ENCODE data around the gene NUB1.
"Not testable (repeated sequence)": the region's sequence is repeated elsewhere in the genome, so short reads cannot be mapped to it uniquely, and the experiment has no call there.

Gene NUB1, protein sequence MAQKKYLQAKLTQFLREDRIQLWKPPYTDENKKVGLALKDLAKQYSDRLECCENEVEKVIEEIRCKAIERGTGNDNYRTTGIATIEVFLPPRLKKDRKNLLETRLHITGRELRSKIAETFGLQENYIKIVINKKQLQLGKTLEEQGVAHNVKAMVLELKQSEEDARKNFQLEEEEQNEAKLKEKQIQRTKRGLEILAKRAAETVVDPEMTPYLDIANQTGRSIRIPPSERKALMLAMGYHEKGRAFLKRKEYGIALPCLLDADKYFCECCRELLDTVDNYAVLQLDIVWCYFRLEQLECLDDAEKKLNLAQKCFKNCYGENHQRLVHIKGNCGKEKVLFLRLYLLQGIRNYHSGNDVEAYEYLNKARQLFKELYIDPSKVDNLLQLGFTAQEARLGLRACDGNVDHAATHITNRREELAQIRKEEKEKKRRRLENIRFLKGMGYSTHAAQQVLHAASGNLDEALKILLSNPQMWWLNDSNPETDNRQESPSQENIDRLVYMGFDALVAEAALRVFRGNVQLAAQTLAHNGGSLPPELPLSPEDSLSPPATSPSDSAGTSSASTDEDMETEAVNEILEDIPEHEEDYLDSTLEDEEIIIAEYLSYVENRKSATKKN

GRCh38 chr7:151341357-151342101 lies at the start of gene NUB1:
Gene NUB1 (plus strand): TSS chr7:151341812. CDS start chr7:151345350, 3,538 bp downstream.
- DNase-seq: peak; percentile 93

DNA sequence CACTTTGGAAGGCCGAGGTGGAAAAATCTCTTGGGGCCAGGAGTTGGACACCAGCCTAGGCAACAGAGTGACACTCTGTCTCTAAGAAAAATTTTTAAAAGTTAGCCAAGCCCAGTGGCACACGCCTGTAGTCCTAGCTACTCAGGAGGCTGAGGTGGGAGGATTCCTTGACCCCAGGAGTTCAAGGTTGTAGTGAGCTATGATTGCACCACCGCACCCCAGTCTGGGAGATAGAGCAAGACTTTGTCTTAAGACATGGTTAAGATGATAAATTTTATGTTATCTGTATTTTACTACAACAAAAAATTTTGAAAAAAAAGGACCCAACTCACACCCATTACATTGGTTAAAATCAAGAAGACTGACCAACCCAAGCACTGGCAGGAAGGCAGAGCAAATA lies 48.8 kb upstream of the NUB1 start:
- no peak for DNase-seq

DNA sequence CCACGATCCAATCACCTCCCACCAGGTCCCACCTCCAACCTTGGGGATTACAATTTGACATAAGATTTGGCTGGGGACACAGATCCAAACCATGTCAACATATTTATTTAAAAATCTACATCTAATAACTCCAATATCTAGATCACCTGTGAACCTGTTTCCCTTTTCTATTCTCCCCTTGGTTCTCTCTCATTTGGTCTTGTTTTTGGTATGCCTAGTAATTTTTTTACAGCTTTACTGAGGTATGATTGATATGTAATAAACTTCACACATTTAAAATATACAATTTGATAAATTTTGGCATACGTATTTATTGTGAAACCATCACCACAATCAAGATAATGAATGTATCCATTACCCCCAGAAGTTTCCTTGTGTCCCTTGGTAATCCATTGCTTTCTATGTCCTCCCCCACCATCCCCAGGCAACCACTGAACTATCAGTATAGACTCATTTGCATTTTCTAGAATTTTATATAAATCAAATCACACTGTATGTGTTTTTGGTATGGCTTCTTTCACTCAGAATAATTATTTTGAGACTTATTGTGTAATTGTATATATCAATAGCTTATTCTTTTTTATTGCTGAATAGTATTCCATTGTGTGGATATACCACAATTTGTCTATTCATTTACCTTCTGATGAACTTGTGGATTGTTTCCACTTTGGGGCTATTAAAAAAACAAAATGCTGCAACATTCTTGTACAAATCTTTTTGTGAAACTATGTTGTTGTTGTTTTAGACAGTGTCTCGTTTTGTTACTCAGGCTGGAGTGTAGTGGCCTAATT lies 45.2 kb upstream of the NUB1 start:
- no peak for DNase-seq

- no peak for DNase-seq
Measured at GRCh38 chr7:151298765-151299164, 42.8 kb upstream of the NUB1 start.

DNA sequence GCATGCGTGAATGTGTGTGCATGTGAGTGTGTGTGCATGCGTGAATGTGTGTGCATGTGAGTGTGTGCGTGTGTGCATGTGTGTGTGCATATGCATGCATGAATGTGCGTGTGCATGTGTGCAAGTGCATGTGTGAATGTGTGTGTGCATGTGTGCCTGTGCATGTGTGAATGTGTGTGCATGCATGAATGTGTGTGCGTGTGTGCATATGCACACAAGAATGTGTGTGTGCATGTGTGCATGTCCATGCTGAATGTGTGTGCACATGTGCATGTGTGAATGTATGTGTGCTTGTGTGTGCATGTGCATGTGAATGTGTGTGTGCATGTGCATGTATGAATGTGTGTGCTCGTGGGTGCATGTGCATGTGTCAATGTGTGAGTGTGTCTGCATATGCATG lies 42.1 kb upstream of the NUB1 start:
- no peak for DNase-seq

GRCh38 chr7:151299940-151300645 lies 41.5 kb upstream of the NUB1 start:
- DNase-seq: no peak

DNA sequence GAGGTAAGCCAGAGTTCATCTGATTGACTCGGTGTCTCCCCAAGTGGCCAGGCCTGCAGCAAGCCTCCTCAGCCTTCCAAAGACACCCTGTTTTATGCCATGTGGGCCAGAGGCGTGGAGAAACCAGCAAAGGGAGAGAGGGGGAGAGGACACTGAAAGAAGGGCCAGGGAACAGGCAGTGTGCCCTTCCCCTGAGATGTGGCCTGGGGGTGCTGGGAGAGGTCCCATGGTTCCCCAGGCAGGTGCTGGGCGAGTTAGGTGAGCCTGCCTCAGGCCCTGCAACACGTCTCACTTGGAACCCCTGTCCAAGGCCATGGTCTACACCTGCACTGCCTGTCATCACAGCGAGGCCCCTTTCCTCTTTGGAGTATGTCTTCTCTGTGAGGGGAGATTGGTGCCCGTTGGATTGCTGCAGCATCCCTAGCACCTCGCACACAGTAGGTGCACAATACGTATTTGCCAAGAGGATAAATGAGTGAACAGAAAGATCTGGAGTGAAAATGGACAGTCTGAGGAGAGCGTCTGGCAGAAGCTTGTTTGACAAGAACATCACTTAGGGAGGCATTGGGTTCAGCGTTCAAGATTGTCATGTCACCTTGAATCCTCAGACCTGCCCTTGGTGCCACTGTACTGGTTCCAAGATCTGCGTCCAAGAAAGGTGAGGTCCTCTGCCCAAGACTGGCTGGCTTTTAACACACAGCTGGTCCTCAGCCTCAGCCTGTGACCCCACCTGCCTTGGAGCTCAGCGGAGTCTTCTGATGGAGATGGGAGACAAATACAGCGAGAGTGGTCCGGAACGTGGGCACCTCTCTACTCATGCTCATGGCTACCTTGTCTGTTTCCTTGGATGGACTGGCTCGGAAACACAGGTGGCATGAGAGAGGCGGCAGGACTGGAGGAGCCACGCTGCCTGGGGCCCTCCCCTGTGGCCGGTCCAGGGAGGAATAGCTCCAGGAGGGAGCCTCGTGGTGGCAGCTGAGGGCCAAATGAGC lies 39.8 kb upstream of the NUB1 start:
- DNase-seq: no peak

DNA sequence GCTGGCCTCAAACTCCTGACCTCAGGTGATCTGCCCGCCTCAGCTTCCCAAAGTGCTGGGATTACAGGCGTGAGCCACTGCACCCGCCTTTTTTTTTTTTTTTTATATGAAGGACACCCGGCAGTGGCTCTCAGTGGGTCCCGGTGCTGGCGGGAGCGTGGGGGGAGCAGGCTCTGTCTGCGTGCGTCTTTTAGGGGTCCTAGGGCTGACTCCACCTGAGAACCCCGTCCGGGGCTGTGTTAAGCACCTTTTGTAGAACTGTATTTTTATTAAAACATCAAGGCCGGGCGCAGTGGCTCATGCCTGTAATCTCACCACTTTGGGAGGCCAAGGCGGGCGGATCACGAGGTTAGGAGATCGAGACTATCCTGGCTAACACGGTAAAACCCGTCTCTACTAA lies 37.4 kb upstream of the NUB1 start:
- not testable (repeated sequence) for DNase-seq

DNA sequence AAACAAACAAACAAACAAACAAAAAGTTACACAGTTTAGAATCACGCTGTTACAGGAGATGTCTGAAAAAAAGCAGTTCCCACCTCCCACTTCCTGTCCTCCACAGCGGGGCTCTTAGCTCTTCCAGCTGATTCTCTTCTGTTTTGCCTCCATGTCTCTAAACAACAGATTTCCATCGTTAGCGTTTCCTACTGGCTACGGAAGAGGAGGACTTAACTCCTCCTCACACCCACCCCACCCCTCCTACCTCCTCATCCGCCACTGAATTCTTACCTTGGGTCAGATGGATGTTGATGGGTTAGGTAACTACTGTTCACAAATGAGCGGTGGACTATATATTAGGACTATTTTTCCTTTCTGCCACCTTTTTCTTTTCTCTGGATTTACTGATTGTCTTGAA lies 36.8 kb upstream of the NUB1 start:
- DNase-seq: no peak

DNA sequence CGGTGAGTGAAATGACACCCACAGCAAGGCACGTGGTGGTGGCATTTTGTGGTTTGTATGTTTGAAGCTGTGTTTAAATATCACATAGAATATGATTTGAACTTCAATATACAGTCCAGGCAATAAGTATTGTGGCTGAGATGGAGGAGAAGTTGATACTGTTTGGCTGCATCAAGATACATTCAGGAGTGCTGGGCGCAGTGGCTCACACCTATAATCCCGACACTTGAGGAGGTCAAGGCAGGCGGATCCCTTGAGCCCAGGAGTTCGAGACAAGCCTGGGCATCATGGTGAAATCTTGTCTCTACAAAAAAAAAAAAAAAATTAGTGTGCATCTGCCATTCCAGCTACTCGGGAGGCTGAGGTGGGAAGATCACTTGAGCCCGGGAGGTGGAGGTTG lies 35.2 kb upstream of the NUB1 start:
- DNase-seq: no peak

DNA sequence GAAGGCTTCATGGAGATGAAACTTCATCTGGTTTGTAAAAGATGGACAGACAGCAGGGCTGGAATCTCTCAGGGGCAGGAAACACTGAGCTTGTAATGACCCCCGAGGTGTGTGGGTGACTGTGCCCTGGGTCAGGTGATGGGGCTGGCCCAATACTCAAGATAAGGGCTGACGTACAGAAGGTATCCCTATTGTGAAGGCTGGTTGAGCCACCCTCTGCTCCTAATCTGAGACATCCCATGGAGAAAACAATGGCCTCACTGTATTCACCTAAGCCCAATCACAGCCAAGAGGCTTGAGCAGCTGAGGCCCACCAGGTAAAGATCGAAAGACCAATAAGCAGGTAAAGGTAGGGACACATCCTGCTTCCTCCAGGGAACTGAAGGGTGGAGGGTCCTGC lies 34.8 kb upstream of the NUB1 start:
- no peak for DNase-seq

- DNase-seq: no peak
Measured at GRCh38 chr7:151307536-151307935, 34.1 kb upstream of the NUB1 start.

DNA sequence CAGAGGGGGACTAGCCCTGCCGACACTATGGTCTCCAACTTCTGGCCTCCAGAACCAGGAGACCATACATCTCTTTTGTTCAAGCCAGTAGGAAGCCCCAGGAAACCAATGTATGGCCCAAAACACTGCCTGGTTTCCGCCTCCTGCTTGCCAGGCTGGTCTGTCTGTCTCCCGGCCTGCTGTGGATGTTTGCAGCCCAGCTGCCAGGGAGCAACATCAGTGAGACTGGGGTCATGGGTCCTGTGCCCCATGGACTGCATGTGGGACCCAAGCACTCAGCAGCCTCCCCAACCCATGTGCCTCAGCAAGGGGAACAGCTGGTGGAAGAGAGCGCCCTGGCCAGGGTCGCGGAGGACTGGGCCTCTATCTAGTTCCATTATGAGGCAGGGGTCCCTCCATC lies 33.4 kb upstream of the NUB1 start:
- no peak for DNase-seq

- no peak for DNase-seq
Measured at GRCh38 chr7:151308791-151309190, 32.8 kb upstream of the NUB1 start.

GRCh38 chr7:151309311-151309710 lies 32.3 kb upstream of the NUB1 start:
- DNase-seq: no peak

DNA sequence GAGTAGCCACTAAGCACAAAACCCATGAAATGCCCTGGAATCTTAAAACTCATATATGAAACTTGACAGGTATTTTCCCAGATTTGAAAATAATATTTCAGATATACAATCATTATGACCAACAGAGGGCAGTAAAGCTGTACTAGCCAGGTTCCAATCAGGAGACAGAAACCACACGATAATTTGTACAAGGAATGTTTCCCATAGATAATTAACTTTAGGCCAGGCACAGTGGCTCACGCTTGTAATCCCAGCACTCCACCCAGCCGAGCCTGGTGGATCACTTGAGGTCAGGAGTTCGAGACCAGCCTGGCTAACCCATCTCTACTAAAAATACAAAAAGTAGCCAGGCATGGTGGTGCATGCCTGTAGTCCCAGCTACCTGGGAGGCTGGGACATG lies 31.0 kb upstream of the NUB1 start:
- DNase-seq: no peak

GRCh38 chr7:151311294-151311864 lies 30.2 kb upstream of the NUB1 start:
- no peak for DNase-seq

- DNase-seq: no peak
Measured at GRCh38 chr7:151312356-151312755, 29.3 kb upstream of the NUB1 start.

DNA sequence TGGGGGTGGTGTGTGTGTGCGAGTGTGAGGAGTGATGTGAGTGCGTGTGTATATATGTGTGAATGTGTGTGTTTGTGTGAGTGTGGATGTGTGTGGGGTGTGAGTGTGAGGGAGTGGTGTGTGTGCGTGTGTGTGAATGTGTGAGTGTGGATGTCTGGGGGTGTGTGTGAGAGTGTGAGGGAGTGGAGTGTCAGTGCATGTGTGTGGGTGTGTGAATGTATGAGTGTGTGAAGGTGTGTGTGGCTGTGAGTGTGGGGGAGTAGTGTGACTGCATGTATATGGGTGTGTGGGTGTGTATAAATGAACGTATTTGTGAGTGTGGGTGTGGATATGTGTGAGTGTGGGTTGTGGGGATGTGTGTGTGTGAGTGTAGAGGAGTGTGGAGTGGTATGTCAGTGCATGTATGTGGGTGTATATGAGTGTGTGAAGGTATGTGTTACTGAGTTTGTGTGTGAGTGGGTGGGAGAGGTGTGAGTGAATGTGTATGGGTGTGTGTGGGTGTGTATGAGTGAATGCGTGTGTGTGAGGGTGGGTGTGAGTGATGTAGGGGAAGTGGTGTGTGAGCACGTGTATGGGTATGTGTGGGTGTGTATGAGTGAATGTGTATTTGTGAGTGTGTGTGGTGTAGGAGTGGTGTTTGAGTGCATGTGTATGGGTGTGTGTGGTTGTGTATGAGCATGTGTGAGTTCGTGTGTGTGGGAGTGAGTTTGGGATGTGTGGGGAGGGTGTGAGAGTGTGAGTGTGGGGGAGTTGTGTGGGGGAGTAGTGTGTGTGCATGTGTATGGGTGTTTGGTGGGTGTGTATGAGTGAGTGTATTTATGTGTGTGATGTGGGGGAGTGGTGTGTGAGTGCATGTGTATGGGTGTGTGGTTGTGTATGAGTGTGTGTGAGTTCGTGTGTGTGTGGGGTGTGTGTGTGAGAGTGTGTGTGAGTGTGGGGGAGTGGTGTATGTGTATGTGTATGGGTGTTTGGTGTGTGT lies 28.5 kb upstream of the NUB1 start:
- no peak for DNase-seq
